Posterior vena cava (tissue), 2 donors: Measurements from ENCODE around the gene KANSL1L. TPM values are rescaled to one million over a fixed set of nuclear protein-coding genes. Genes with fewer than 3 reads are reported as not detected.
"Not testable (repeated sequence)": the region's sequence is repeated elsewhere in the genome, so short reads cannot be mapped to it uniquely, and the experiment has no call there.

Source experiments
- DNase-seq: peaks from one replicate; pipeline ENCODE4 v3.0.0-alpha.2; 2020; ENCODE audit warnings: low spot score
- intact Hi-C, 2 donors: fragments of 100-400 bp; cut with DNase I; formaldehyde crosslinking; loops; one replicate each; pipeline versions ENCODE4 v1.14.1 to v1.14.2; 2022 to 2023
- long read RNA-seq, 2 donors: library from polyadenylated mRNA; unstranded; transcript quantifications; one replicate each; pipeline ENCODE4 v2.0.0, GENCODE V29; 2020 to 2021
- total RNA-seq, 2 donors: library from RNA; stranded (reverse); fragmentation: NEBNext Ultra II Directional; extraction: Animal tissue kit (Norgen Biotek cat#: 25700); gene quantifications; one replicate each; pipeline ENCODE4 v1.2.1, GENCODE V29; 2021
- donor health status: DM: yes; HTN: yes; CAD: no.
- donor health status: DM: yes; HTN: yes; CAD: no.

The KANSL1L gene, protein sequence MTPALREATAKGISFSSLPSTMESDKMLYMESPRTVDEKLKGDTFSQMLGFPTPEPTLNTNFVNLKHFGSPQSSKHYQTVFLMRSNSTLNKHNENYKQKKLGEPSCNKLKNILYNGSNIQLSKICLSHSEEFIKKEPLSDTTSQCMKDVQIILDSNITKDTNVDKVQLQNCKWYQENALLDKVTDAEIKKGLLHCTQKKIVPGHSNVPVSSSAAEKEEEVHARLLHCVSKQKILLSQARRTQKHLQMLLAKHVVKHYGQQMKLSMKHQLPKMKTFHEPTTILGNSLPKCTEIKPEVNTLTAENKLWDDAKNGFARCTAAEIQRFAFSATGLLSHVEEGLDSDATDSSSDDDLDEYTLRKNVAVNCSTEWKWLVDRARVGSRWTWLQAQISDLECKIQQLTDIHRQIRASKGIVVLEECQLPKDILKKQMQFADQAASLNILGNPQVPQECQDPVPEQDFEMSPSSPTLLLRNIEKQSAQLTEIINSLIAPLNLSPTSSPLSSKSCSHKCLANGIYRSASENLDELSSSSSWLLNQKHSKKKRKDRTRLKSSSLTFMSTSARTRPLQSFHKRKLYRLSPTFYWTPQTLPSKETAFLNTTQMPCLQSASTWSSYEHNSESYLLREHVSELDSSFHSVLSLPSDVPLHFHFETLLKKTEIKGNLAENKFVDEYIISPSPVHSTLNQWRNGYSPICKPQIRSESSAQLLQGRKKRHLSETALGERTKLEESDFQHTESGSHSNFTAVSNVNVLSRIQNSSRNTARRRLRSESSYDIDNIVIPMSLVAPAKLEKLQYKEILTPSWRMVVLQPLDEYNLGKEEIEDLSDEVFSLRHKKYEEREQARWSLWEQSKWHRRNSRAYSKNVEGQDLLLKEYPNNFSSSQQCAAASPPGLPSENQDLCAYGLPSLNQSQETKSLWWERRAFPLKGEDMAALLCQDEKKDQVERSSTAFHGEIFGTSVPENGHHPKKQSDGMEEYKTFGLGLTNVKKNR
- total RNA-seq, result 10 to 100 TPM; 25.7 to 28.8 TPM
- long read RNA-seq, donor 1, partial matches to known transcripts, result 2 of 18 reads
- long read RNA-seq, donor 1, other reads (novel, unspliced or antisense), result 16 of 18 reads
- long read RNA-seq, donor 2, partial matches to known transcripts, result 1 of 4 reads
- long read RNA-seq, donor 2, other reads (novel, unspliced or antisense), result 3 of 4 reads

- intact Hi-C loops, result no loop called here
- peak; percentile 100 for DNase-seq
These were observed at the start of gene KANSL1L for GRCh38 chr2:210171309-210172218. TSS of gene KANSL1L (minus strand) at chr2:210171409. CDS start at chr2:210154582, 16,827 bp downstream.

DNA sequence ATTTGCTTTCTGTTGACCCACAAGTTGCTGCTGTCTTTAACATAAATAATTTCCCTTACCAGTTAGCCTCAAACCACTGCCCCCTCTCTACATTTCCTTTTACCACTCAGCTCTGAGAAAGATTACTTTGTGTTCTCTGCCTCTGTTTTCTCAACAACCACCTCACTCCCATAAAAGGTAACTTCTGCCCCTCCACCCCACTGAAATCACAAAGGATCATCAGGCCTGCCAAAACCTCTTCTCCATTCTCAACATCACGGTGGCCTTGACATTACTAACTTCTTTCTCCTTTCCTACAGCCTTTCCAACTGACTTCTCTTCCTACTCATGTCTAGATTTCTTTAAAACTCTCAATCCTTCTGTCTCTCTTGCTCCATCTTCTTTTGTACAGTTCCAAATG lies 43.9 kb upstream of the KANSL1L start:
- intact Hi-C loops, result no loop called here
- DNase-seq, result no peak

- intact Hi-C loops, result no loop called here
- DNase-seq, result no peak
These were observed 39.0 kb upstream of the KANSL1L start for GRCh38 chr2:210210185-210210584.

- no peak for DNase-seq
- intact Hi-C loops, result no loop called here
These were observed 36.7 kb upstream of the KANSL1L start for GRCh38 chr2:210207929-210208328.

DNA sequence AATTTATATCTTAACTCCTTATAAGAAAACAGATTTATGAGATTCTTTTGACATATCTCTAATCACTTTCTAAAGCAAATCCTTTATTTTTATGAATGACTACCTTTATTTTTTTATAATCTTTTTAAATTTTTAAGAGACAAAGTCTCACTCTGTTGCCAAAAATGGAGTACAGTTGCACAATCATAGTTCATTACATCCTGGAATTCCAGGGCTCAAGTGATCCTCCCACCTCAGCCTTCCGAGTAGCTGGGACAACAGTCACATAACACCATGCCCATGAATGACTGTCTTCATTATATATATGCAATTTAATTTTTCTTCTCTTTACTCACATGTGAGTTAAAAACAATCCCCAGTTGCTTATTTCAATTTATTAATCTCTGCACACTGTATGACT lies 32.3 kb upstream of the KANSL1L start:
- DNase-seq, result no peak
- intact Hi-C loops, result no loop called here

DNA sequence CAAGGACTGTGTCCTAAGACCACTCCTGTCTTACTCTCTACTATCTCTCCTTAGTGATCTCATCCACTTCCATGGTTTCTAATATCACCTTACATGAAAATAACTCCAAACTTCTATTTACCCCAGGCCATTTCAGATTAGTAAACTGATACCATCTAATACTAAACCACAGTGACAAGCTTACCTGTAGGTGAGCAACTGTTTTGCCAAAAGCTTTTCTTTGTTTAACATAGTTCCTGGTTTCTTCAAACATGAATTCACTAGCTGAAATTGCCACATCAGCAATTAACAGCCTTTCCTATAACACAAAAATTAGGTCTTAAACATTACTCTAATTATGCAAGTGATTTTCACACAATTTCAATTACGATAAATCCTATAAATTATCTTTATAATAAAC lies 31.9 kb upstream of the KANSL1L start:
- DNase-seq, result no peak
- intact Hi-C loops, result no loop called here

- no peak for DNase-seq
- intact Hi-C loops, result loop anchor here (5.0 to 10.0 kb wide), 3 partner anchors 125 to 953 kb away; no protein-coding TSS in a partner anchor
These were observed 28.6 kb upstream of the KANSL1L start for GRCh38 chr2:210199854-210200253.

DNA sequence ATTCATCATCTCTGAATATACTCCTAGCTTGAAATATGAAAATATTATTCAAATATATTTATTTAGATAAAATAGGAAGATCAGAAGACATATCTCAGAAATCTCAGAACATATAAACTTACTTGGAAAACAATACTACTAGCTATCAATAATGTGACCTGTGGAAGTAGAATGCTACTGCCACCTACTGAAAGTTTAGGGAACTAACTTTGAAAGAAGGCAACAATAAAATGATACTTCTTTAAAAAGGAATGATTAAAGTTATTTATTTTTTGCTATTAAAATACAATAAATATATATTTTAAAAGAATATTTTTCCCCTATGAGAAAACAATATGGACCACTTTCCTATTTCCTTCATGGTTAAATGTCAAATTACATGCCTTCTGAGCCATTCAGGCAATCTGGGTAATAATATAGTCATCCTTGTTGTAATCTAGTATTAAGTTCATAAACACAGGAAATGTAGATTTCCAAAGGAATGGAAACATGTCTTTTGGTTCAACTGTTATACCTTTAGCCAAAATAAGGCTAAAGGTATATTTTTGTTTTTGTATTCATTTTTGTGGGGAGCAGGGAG lies 28.1 kb upstream of the KANSL1L start:
- intact Hi-C loops, result loop anchor here (5.0 to 10.0 kb wide), 3 partner anchors 124 to 952 kb away; no protein-coding TSS in a partner anchor

GRCh38 chr2:210198326-210198725 lies 27.1 kb upstream of the KANSL1L start:
- intact Hi-C loops, result loop anchor here (5.0 to 10.0 kb wide), 3 partner anchors 124 to 951 kb away; no protein-coding TSS in a partner anchor
- no peak for DNase-seq

More for the DNA sequence above, 28.1 kb upstream of the KANSL1L start:
- no peak for DNase-seq

DNA sequence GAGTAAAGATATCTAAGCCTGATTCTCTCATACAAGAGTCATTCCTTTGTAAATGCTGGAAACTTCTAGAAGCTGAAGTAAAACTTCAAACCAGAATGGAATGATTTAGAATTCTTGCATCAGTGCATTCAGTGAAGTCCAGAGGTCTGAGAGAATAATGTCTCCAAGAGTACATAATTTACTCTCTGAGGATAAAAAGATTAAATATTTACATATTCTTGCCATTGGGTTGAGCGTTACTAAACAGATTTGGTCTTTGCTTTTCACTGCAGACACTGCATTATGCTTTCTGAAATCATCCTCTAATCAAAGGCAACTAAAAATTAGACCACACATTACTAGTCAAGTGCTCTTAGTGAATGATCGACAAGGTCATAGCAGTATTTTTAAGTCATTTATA lies 26.5 kb upstream of the KANSL1L start:
- intact Hi-C loops, result loop anchor here (5.0 to 10.0 kb wide), 3 partner anchors 123 to 950 kb away; no protein-coding TSS in a partner anchor
- no peak for DNase-seq

DNA sequence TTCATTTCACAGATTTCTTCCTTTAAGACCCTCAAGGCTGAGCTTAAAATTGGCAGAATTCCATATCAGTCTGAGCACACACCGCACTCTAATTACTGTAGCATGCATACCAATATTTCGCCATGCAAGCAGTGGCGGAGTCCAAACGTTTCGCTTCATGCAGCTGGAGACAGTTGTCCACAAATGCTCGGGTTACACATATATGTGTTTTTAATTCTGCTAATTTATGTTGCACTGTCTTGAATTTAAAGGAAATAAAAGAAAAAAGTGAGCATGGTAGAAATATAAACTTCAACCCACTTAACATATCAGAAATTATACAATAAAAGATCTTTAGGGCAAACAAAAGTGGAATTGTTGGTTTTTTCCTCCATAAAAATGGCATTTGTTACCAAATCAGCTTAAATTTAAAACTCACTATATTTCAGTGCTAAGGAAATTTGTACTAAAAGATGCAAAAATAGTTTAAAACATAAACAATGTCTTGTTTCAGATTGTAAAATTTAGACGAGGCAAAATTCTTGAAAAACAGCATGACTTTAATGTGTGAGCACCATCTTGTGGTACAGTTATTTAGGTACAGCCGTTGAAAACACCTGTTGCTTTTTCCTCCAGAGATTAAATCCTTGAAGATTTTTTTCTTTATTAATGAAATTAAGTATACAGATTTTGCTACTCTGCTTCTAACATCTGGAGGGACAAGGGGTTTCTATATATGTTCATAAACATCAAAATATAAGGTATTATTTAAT lies 24.1 kb upstream of the KANSL1L start:
- DNase-seq, result no peak
- intact Hi-C loops, result loop anchor here (5.0 to 10.0 kb wide), 3 partner anchors 120 to 948 kb away; no protein-coding TSS in a partner anchor

DNA sequence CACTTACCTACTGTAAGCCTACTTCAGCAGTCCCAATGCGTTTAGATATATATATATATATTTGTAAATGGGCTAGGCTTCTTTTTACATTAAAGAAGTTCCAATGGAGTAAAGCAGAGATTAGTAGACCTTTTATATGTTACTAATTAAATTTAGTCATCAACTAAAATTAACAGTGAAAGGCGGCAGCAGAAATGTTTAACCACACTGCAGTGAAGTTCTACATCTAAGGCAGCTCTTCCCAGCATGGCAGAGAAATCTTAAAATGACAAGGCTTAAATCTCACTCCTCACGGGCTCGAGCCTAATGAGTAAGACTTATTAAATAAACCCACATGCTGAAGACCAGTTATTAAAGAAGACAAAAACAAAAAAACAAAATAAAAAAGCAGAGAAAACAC lies 19.1 kb upstream of the KANSL1L start:
- intact Hi-C loops, result loop anchor here in 1 of 2 donors (10.0 kb wide), 1 partner anchor 116 kb away; no protein-coding TSS in a partner anchor
- DNase-seq, result no peak

DNA sequence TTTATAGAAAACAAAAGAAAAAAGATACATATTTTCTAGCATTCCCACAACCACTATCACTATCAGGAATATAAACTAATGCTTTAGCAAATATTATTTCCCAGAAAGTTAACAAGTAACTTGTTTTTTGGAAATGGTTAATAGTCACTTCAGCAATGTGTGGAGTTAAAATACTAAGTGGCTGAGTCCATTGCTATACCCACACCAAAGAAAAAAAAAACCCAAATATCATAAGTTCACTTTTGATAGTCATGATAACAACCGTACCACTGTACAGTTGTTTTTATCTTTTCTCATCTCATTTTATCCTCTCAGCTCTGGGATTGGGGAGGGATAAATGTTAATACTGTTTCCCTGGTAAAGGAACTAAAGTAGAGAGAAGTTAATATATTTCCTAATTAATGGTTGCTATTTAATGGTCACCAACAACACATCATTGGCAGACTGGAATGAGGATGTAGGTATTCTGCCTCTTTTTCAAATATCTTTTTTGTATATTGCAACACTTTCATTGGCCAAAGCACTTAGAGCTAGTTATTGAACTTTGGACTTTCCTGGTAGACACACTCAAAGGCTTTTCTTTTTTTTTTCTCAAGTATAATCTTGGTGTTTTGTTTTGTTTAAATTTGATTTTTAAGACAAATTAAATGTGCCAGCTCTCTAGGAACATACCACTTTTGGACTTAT lies 18.4 kb upstream of the KANSL1L start:
- no peak for DNase-seq
- intact Hi-C loops, result loop anchor here in 1 of 2 donors (10.0 kb wide), 1 partner anchor 115 kb away; no protein-coding TSS in a partner anchor

- intact Hi-C loops, result no loop called here
- no peak for DNase-seq
These were observed 17.5 kb upstream of the KANSL1L start for GRCh38 chr2:210188755-210189154.

GRCh38 chr2:210188190-210188589 lies 17.0 kb upstream of the KANSL1L start:
- intact Hi-C loops, result no loop called here
- DNase-seq, result no peak

- intact Hi-C loops, DNase-seq: not testable (repeated sequence)
These were observed 12.7 kb upstream of the KANSL1L start for GRCh38 chr2:210183936-210184335.
